Activated CD8-positive, alpha-beta memory T cell treated with anti-CD3 and anti-CD28 coated beads, Interleukin-2, amount 50 U/mL, for 24 hours (primary cell): ENCODE measurements around the gene OR56A4.

ENCODE experiments used
- DNase-seq: peaks from one replicate; pipeline ENCODE4 v3.0.0-alpha.2; 2020; ENCODE audit errors: extremely low read depth

OR56A4 gene, protein sequence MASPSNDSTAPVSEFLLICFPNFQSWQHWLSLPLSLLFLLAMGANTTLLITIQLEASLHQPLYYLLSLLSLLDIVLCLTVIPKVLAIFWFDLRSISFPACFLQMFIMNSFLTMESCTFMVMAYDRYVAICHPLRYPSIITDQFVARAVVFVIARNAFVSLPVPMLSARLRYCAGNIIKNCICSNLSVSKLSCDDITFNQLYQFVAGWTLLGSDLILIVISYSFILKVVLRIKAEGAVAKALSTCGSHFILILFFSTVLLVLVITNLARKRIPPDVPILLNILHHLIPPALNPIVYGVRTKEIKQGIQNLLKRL

DNA sequence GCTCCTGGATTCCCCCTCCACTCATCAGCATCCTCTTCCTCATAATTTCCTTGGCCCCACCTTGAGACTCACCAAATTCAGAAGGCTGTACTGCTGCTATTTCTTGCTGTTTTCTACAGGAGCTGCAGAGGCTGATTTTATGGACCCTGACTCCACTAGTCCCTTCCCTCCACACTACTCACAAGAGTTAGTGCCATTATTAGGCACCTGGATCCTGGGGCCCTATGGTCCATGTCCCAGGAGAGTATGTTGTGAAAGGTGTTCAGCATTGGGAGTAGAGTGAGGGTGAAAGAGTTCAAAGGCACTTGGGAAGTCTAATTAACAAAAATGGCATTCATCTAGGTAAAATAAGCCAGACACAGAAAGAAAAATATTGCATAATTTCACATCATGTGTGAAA is at the start of gene OR56A4:
TSS of gene OR56A4 (minus strand) at position 101 of the 400 bp plus-strand sequence. CDS start 3,954 bp downstream, outside the sequence.
- no peak for DNase-seq

GRCh38 chr11:6055569-6055968 is 48.8 kb upstream of the OR56A4 start:
- no peak for DNase-seq

DNA sequence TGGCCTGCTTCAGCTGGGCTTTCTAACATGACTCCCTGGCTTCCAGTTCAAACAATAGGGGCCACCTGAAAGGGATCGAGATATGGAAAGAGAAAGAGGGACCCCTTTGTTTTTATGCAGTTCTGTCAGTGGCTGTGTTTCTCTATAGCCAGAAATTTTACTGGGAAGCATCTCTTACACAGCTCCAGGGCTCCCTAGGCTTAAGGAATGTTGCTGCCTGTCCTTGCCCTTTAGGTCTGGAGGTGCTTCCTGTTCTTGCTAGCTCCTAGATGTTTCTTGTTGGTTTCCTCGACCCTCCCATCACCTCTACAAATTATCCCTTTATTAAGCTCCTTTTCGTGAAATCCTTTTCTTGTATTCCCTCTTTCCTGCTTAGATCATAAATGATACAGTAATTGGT is 45.6 kb upstream of the OR56A4 start:
- no peak for DNase-seq

DNA sequence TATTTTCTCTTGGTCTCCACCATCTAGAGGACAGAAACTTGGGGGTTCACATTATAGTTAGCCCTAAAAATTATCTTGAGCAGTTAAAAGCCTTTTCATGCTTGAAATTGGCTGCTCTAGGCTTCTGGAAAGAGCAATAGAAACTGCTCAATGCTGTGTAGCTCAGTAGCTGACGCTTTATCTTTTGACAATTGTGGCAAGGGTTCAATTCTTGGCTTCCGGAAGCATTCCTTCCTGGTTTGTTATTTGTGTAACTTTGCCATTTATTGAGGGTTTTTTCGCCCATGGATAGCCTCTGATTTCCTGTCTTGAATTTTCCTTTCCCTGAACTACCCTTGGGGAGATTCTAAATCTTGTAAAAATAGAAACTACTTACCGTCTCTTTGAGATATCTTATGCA is 34.1 kb upstream of the OR56A4 start:
- DNase-seq, result no peak

GRCh38 chr11:6030708-6031405 is 24.1 kb upstream of the OR56A4 start, which contains the start of gene OR56A1:
Gene OR56A1 (minus strand): TSS chr11:6030758. CDS start chr11:6027692, 3,066 bp downstream.
- no peak for DNase-seq

GRCh38 chr11:6027501-6027900 is 20.8 kb upstream of the OR56A4 start:
- DNase-seq, result no peak

GRCh38 chr11:6025056-6025455 is 18.3 kb upstream of the OR56A4 start:
- no peak for DNase-seq

GRCh38 chr11:6022956-6023355 is 16.2 kb upstream of the OR56A4 start:
- no peak for DNase-seq

- no peak for DNase-seq
These were observed 6.3 kb upstream of the OR56A4 start for GRCh38 chr11:6013042-6013441.

DNA sequence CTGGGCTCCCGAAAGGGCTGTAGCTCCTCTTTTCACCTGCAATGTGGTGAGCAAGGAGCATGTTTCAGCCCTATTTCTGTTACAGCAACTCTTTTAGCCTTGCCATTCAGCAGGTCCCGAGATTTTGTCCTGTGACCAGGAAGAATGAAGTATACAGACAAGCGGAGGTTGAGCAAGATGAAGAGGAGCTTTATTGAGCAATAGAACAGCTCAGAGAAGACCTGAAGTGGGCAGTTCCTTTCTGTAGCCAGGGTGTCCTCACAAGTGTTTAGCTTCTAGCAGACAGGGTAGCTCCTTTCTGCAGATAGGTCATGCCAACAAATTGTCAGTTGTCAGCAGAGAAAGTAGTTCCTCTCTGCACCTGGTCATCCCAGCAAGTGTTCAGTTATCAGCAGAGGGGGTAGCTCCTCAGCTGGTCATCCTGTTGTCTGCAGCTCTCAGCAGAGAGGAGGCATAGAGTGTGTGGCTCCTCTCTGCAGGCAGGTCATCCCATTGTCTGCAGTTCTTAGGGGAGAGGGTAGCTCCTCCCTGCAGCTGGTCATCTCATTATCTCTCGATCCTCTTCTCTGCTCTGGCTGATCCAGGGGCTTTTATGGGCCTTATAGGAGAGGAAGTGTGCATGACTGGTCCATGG is 5.4 kb upstream of the OR56A4 start:
- DNase-seq, result no peak

GRCh38 chr11:6006395-6006794 is 351 bp downstream of the OR56A4 start:
- DNase-seq, result no peak

- no peak for DNase-seq
These were observed 4.5 kb downstream of the OR56A4 start for GRCh38 chr11:6002202-6002699.

DNA sequence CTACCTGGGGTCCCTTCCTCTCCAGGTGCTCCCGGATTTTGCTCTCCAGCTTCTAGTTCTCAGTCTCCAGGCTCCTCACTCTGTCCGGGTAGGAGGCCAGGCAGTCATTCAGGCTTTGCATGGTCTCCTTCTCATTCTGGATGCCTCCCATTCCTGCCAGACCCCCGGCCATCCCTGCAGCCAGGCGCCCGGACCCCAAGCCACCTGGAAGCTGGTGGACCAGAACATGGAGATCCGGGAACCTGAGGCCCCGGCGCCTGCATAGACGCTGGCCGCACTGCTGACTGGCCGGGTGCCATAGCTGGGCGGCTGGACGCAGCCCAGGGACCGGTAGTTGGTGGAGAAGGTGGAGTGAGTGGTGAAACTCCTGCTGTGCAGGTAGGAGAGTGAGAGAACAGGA is 12.0 kb downstream of the OR56A4 start:
- no peak for DNase-seq

GRCh38 chr11:5992604-5993251 is 14.0 kb downstream of the OR56A4 start:
- DNase-seq, result no peak

GRCh38 chr11:5992150-5992549 is 14.6 kb downstream of the OR56A4 start:
- no peak for DNase-seq

GRCh38 chr11:5989203-5989602 is 17.5 kb downstream of the OR56A4 start:
- no peak for DNase-seq

- DNase-seq, result no peak
These were observed 19.9 kb downstream of the OR56A4 start, which contains the start of gene OR52L1 for GRCh38 chr11:5986885-5987284. Gene OR52L1 (minus strand): TSS chr11:5986985. CDS start chr11:5986930, 55 bp downstream.

DNA sequence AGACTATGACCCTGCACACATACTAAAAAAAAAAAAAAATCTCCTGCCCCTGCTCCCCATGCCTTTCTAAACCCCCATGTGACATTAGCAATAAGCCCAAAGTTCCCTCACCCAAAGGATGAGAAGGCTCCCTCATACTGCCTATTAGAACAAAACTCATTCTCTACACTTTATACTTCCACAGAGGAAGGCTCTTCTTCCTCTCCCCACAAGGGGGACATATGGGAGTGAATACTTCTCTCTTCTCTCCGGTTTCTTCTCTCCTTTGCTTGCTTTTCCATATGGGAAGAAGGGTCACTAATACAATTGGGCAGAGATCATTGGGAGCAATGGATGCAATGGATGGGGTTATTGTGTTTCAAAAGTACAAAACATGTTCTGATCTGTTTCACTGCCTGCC is 23.3 kb downstream of the OR56A4 start:
- no peak for DNase-seq

GRCh38 chr11:5973530-5973929 is 33.2 kb downstream of the OR56A4 start:
- no peak for DNase-seq

GRCh38 chr11:5968394-5968793 is 38.4 kb downstream of the OR56A4 start, which contains the start of gene OR56A5:
Gene OR56A5 (minus strand): TSS chr11:5968494. CDS start chr11:5968494, 0 bp downstream.
- DNase-seq, result no peak

DNA sequence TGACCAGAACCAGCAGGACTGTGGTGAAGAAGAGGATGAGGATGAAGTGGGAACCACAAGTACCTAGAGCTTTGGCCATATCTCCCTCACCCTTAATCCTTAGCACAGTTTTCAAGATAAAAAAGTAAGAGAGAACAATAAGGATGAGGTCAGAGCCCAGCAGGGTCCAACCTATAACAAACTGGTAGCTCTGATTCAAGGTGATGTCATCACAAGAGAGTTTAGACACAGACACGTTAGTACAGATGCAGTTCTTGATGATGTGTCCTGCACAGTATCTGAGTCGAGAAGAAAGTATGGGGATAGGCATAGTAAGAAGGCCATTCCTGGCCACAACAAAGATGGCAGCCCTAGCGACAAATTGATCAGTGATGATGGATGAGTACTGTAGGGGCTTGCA is 39.0 kb downstream of the OR56A4 start:
- DNase-seq, result no peak

DNA sequence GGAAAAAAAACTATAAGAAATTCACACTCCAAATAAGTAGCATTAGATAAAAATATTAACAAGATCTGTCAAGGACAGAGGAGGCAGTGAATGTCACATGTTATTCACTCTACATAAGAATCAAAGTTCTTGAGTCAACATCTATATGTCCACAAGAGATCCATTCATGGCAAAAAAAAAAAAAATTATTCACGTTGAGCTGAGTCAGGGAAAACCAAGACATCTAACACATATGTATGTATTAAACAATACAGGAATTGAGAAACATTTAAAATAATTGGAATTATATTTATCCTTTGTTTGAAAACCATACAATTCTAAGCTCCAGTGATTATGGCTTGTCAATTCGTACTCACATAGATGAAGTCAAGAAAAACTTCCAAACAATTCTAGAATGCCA is 39.8 kb downstream of the OR56A4 start:
- no peak for DNase-seq
